Hypothalamus (tissue), 51 donors: ENCODE measurements around the gene ZC3H7A.
"Not testable (repeated sequence)": the region's sequence is repeated elsewhere in the genome, so short reads cannot be mapped to it uniquely, and the experiment has no call there.

ENCODE experiments used
- DNase-seq, 51 donors: peaks; one replicate each; lab custom pipeline; 2025; lab: John Stamatoyannopoulos, UW

ZC3H7A gene

GRCh38 chr16:11800382-11800718, 3.3 kb upstream of the ZC3H7A start:
- no peak for DNase-seq

- no peak for DNase-seq
Measured at GRCh38 chr16:11799509-11800381, 2.7 kb upstream of the ZC3H7A start.

GRCh38 chr16:11799017-11799381, 1.9 kb upstream of the ZC3H7A start:
- no peak for DNase-seq

- peak in 8 of 51 donors; percentile 15 to 39 (median 30) for DNase-seq
Measured at GRCh38 chr16:11797957-11798299, 870 bp upstream of the ZC3H7A start.

GRCh38 chr16:11796227-11797165, 562 bp downstream of the ZC3H7A start:
- DNase-seq: peak in 42 of 51 donors; percentile 6 to 58 (median 27)

GRCh38 chr16:11795887-11796226, 1.2 kb downstream of the ZC3H7A start:
- DNase-seq: no peak

- DNase-seq: no peak
Measured at GRCh38 chr16:11794996-11795886, 1.8 kb downstream of the ZC3H7A start.

GRCh38 chr16:11794447-11794846, 2.6 kb downstream of the ZC3H7A start:
- no peak for DNase-seq

- no peak for DNase-seq
Measured at GRCh38 chr16:11793840-11794239, 3.2 kb downstream of the ZC3H7A start.

- DNase-seq: no peak
Measured at GRCh38 chr16:11792410-11793241, 4.4 kb downstream of the ZC3H7A start.

- no peak for DNase-seq
Measured at GRCh38 chr16:11791144-11791828, 5.8 kb downstream of the ZC3H7A start.

- DNase-seq: no peak
Measured at GRCh38 chr16:11788914-11789313, 8.1 kb downstream of the ZC3H7A start.

GRCh38 chr16:11784980-11785599, 12.0 kb downstream of the ZC3H7A start:
- DNase-seq: not testable (repeated sequence)

GRCh38 chr16:11784381-11784780, 12.7 kb downstream of the ZC3H7A start:
- not testable (repeated sequence) for DNase-seq

GRCh38 chr16:11784038-11784369, 13.1 kb downstream of the ZC3H7A start:
- no peak for DNase-seq

GRCh38 chr16:11783319-11784037, 13.6 kb downstream of the ZC3H7A start:
- no peak for DNase-seq

GRCh38 chr16:11781773-11782172, 15.3 kb downstream of the ZC3H7A start:
- peak in 27 of 51 donors; percentile 5 to 65 (median 28) for DNase-seq

GRCh38 chr16:11780991-11781680, 15.9 kb downstream of the ZC3H7A start:
- no peak for DNase-seq
